A172 (cell line): ENCODE data around the gene SPTB. TPM values are rescaled to one million over a fixed set of nuclear protein-coding genes. Genes with fewer than 3 reads are reported as not detected.
A peak's percentile ranks its signal among the peaks of the same experiment; 100 is the strongest.

Source experiments
- DNase-seq: peaks from one replicate; pipeline ENCODE4 v3.0.0-alpha.2; 2015; ENCODE audit warnings: low spot score
- total RNA-seq: library from RNA; depleted of rRNA; stranded (reverse); fragments of >200 nt; shearing (Covaris generic); gene quantifications from 2 replicates; pipeline ENCODE4 v1.2.3, GENCODE V29; 2014

Gene SPTB
- total RNA-seq, 1 experiment from 2014 or later: 1.9 TPM

- DNase-seq: no peak
These were observed 126.8 kb downstream of the SPTB start for GRCh38 chr14:64752909-64753308.

GRCh38 chr14:64748995-64749714 lies 130.6 kb downstream of the SPTB start:
- no peak for DNase-seq

GRCh38 chr14:64748521-64748920 lies 131.2 kb downstream of the SPTB start:
- no peak for DNase-seq

GRCh38 chr14:64747327-64747726 lies 132.4 kb downstream of the SPTB start:
- DNase-seq: no peak

- no peak for DNase-seq
These were observed 133.1 kb downstream of the SPTB start for GRCh38 chr14:64746298-64747250.

- DNase-seq: peak; percentile 38
These were observed 134.1 kb downstream of the SPTB start for GRCh38 chr14:64745511-64746091.

- no peak for DNase-seq
These were observed 136.6 kb downstream of the SPTB start for GRCh38 chr14:64743061-64743460.

GRCh38 chr14:64741961-64742360 lies 137.7 kb downstream of the SPTB start:
- DNase-seq: no peak

GRCh38 chr14:64741200-64741599 lies 138.5 kb downstream of the SPTB start:
- DNase-seq: no peak

GRCh38 chr14:64738281-64738804 lies 141.4 kb downstream of the SPTB start:
- no peak for DNase-seq

- no peak for DNase-seq
These were observed 142.1 kb downstream of the SPTB start for GRCh38 chr14:64737391-64738280.

GRCh38 chr14:64736271-64737169 lies 143.2 kb downstream of the SPTB start:
- DNase-seq: no peak

GRCh38 chr14:64734990-64735389 lies 144.7 kb downstream of the SPTB start:
- DNase-seq: no peak

GRCh38 chr14:64733899-64734298 lies 145.8 kb downstream of the SPTB start:
- no peak for DNase-seq

GRCh38 chr14:64733321-64733720 lies 146.4 kb downstream of the SPTB start:
- no peak for DNase-seq

- DNase-seq: no peak
These were observed 147.1 kb downstream of the SPTB start for GRCh38 chr14:64732536-64733120.

GRCh38 chr14:64732066-64732465 lies 147.6 kb downstream of the SPTB start:
- DNase-seq: no peak

- no peak for DNase-seq
These were observed 148.5 kb downstream of the SPTB start for GRCh38 chr14:64731141-64731581.

- no peak for DNase-seq
These were observed 149.0 kb downstream of the SPTB start for GRCh38 chr14:64730681-64731080.

GRCh38 chr14:64730061-64730440 lies 149.7 kb downstream of the SPTB start:
- no peak for DNase-seq
